Measurements from ENCODE around the gene ANXA6. TPM values are rescaled to one million over a fixed set of nuclear protein-coding genes. Genes with fewer than 3 reads are reported as not detected.

The ANXA6 gene
- total and polyA plus RNA-seq, 2 experiments from 2014 or later: 404 to 628 TPM

GRCh38 chr5:151132963-151133362, 24.6 kb downstream of the ANXA6 start:
- Histone ChIP-seq H3K9me3 (ENCODE audit: low read depth) (no peaks in the 10 kb centered on the region), H3K4me1 (ENCODE audit: low read depth) (no peaks in the 10 kb centered on the region), H3K36me3 (peaks cover 96% of the 10 kb centered on the region), H3K27ac (no peak overlapping the region), H3K27me3 (no peaks in the 10 kb centered on the region), H3K4me3 (no peak overlapping the region)
- no peak for TF ChIP-seq CTCF (IDR thresholded peaks at IDR 0.05; ENCODE audit: low read depth, low read length)
- DNase-seq (ENCODE audit: low read depth in 1 of 2, low spot score in 1 of 2): no peak

GRCh38 chr5:151130922-151131891, 26.4 kb downstream of the ANXA6 start:
- DNase-seq (ENCODE audit: low read depth in 1 of 2, low spot score in 1 of 2): no peak
- H3K4me3 ChIP-seq: no peak overlapping the region
- H3K27me3 ChIP-seq: no peaks in the 10 kb centered on the region
- peaks cover 86% of the 10 kb centered on the region for H3K36me3 ChIP-seq
- no peaks in the 10 kb centered on the region for H3K9me3 ChIP-seq (ENCODE audit: low read depth)
- TF ChIP-seq CTCF (IDR thresholded peaks at IDR 0.05; ENCODE audit: low read depth, low read length): no peak
- no peaks in the 10 kb centered on the region for H3K4me1 ChIP-seq (ENCODE audit: low read depth)
- peak overlapping the region; percentile 48 for H3K27ac ChIP-seq

GRCh38 chr5:151130235-151130921, 27.2 kb downstream of the ANXA6 start:
- DNase-seq (ENCODE audit: low read depth in 1 of 2, low spot score in 1 of 2): no peak
- H3K27ac ChIP-seq: no peak overlapping the region
- H3K4me1 ChIP-seq (ENCODE audit: low read depth): no peaks in the 10 kb centered on the region
- H3K36me3 ChIP-seq: peaks cover 85% of the 10 kb centered on the region
- no peaks in the 10 kb centered on the region for H3K9me3 ChIP-seq (ENCODE audit: low read depth)
- no peaks in the 10 kb centered on the region for H3K27me3 ChIP-seq
- no peak for TF ChIP-seq CTCF (IDR thresholded peaks at IDR 0.05; ENCODE audit: low read depth, low read length)
- H3K4me3 ChIP-seq: no peak overlapping the region

- H3K36me3 ChIP-seq: peaks cover 79% of the 10 kb centered on the region
- H3K27ac ChIP-seq: peak overlapping the region; percentile 75
- DNase-seq (ENCODE audit: low read depth in 1 of 2, low spot score in 1 of 2): no peak
- H3K4me3 ChIP-seq: no peak overlapping the region
- no peaks in the 10 kb centered on the region for H3K4me1 ChIP-seq (ENCODE audit: low read depth)
- no peak for TF ChIP-seq CTCF (IDR thresholded peaks at IDR 0.05; ENCODE audit: low read depth, low read length)
- no peaks in the 10 kb centered on the region for H3K27me3 ChIP-seq
- no peaks in the 10 kb centered on the region for H3K9me3 ChIP-seq (ENCODE audit: low read depth)
Measured at GRCh38 chr5:151128817-151129216, 28.8 kb downstream of the ANXA6 start.

GRCh38 chr5:151127926-151128325, 29.7 kb downstream of the ANXA6 start:
- peaks cover 80% of the 10 kb centered on the region for H3K36me3 ChIP-seq

More at GRCh38 chr5:151127926-151128325, 29.7 kb downstream of the ANXA6 start:
- Histone ChIP-seq H3K9me3 (ENCODE audit: low read depth) (no peaks in the 10 kb centered on the region), H3K4me3 (no peak overlapping the region), H3K27ac (peak overlapping the region; percentile 73), H3K4me1 (ENCODE audit: low read depth) (no peaks in the 10 kb centered on the region), H3K27me3 (no peaks in the 10 kb centered on the region)
- no peak for DNase-seq (ENCODE audit: low read depth in 1 of 2, low spot score in 1 of 2)
- TF ChIP-seq CTCF (IDR thresholded peaks at IDR 0.05; ENCODE audit: low read depth, low read length): no peak

Measured in cardiac muscle cell (in vitro differentiated cells and primary cell).